Sigmoid colon (tissue), 7 donors: ENCODE results near the gene IL6ST. TPM values are rescaled to one million over a fixed set of nuclear protein-coding genes. Genes with fewer than 3 reads are reported as not detected.
A peak's percentile ranks its signal among the peaks of the same experiment; 100 is the strongest.

Experiments
- DNase-seq: peaks from one replicate; pipeline ENCODE4 v3.0.0-alpha.2; 2019
- H3K27ac ChIP-seq, 4 donors: fragments of 200-600 bp; sonication (generic); one replicate each; pipeline ENCODE4 v1.5.1; 2016 to 2019; ENCODE audit warnings: mild to moderate bottlenecking in 1 of 4
- H3K27me3 ChIP-seq, 3 donors: fragments of 200-600 bp; sonication (generic); one replicate each; pipeline ENCODE4 v1.5.1; 2019; ENCODE audit warnings: mild to moderate bottlenecking in 1 of 3
- H3K36me3 ChIP-seq, 4 donors: fragments of 200-600 bp; sonication (generic); one replicate each; pipeline ENCODE4 v1.5.1; 2016 to 2019
- H3K4me1 ChIP-seq, 4 donors: fragments of 200-600 bp; sonication (generic); one replicate each; pipeline ENCODE4 v1.5.1; 2017 to 2019
- H3K4me3 ChIP-seq, 4 donors: fragments of 200-600 bp; sonication (generic); one replicate each; pipeline ENCODE4 v1.5.1; 2017 to 2019; ENCODE audit warnings: mild to moderate bottlenecking in 2 of 4, moderate library complexity in 1 of 4
- H3K9me3 ChIP-seq, 4 donors: fragments of 200-600 bp in 3 of 4; sonication (generic) in 3 of 4; one replicate each; pipeline versions ENCODE4 v1.5.1 to v1.6.1; 2013 to 2019
- EP300 ChIP-seq, 4 donors: sonication (generic); formaldehyde crosslinking; IDR thresholded peaks; one replicate each; pipeline ENCODE4 v1.6.1; 2017; ENCODE audit warnings: antibody characterized with exemption in 4 of 4
- POLR2A ChIP-seq, 2 donors: fragments of 450-650 bp; IDR thresholded peaks; one replicate each; pipeline ENCODE4 v1.6.1; 2016; ENCODE audit warnings: antibody characterized with exemption in 2 of 2, mild to moderate bottlenecking in 2 of 2, moderate library complexity in 2 of 2
- POLR2AphosphoS5 ChIP-seq, 4 donors: sonication (generic); formaldehyde crosslinking; IDR thresholded peaks; one replicate each; pipeline ENCODE4 v1.6.1; 2017; ENCODE audit warnings: antibody characterized with exemption in 4 of 4
- WGBS, 2 donors: extraction: QIAGEN DNeasy Blood & Tissue Kit; methylation state at CpG; one replicate each; pipeline ENCODE4 v1.1.7; 2013; 5-methylcytosine and 5-hydroxymethylcytosine counted together
- intact Hi-C: fragments of 100-400 bp; cut with DNase I; formaldehyde crosslinking; loops from one replicate; pipeline ENCODE4 v1.15.1; 2023
- polyA plus RNA-seq, 3 donors: library from polyadenylated mRNA; stranded (reverse); fragments of 200-250 nt; gene quantifications; one replicate each; pipeline ENCODE4 v1.2.3, GENCODE V29; 2013
- total RNA-seq, 4 donors: library from RNA; depleted of rRNA; stranded (reverse); fragments of >200 nt; gene quantifications; one replicate each; pipeline ENCODE4 v1.1.0, GENCODE V29; 2016
- TF ChIP-seq, protein P1 (sequence below), 4 experiments: fragments of 450-650 bp in 3 of 4; fragments of 200-600 bp in 1 of 4; IDR thresholded peaks; one replicate each; pipeline ENCODE4 v1.5.1; 2016 to 2019; ENCODE audit warnings: antibody characterized with exemption in 4 of 4, mild to moderate bottlenecking in 3 of 4, moderate library complexity in 2 of 4
- donor health status: healthy with polysubstance abuse.
- donor health status: Bipolar disorder and iron deficiency.
- donor health status: healthy.

Gene IL6ST
- total and polyA plus RNA-seq, 7 donors: 7.4 to 373 (median 206) TPM

DNA sequence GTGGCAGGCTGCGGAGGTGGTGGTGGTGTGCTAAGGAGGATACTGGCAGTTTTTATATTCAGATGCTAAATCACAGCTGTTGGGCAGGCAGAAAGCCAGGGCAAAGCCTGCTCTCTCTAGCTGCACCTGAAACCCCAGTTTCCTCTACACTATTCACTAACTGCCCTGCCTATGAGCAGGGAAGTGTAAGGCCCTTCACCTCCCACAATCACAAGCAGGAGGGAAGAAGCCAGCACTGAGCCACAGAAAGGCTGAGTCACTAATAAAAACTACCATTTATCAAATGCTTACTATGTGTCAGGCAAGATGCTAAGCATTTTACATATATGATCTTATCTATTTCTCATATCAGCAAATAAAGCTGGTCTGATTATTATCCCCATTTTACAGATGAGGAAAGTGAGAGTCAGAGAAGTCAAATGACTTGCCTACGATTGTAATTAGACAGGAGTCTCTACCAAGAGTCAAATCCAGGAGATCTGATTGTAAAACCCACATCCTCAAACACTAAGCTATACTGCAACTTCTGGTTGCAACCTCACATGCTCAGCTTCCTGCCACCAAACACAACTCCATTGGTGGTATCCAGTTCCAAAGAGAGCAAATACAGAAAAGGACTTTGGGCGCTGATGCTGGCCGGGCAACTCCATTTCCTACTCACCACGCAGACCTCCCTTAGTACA, 17.7 kb upstream of the IL6ST start:
- no peak for TF ChIP-seq POLR2AphosphoS5 (IDR thresholded peaks at IDR 0.05)
- no peak for TF ChIP-seq EP300 (IDR thresholded peaks at IDR 0.05)
- no peak for TF ChIP-seq POLR2A (IDR thresholded peaks at IDR 0.05)
- TF ChIP-seq, protein P1, sequence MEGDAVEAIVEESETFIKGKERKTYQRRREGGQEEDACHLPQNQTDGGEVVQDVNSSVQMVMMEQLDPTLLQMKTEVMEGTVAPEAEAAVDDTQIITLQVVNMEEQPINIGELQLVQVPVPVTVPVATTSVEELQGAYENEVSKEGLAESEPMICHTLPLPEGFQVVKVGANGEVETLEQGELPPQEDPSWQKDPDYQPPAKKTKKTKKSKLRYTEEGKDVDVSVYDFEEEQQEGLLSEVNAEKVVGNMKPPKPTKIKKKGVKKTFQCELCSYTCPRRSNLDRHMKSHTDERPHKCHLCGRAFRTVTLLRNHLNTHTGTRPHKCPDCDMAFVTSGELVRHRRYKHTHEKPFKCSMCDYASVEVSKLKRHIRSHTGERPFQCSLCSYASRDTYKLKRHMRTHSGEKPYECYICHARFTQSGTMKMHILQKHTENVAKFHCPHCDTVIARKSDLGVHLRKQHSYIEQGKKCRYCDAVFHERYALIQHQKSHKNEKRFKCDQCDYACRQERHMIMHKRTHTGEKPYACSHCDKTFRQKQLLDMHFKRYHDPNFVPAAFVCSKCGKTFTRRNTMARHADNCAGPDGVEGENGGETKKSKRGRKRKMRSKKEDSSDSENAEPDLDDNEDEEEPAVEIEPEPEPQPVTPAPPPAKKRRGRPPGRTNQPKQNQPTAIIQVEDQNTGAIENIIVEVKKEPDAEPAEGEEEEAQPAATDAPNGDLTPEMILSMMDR (IDR thresholded peaks at IDR 0.05): no peak
- Histone ChIP-seq H3K4me1 (peaks cover 0 to 6% (median 0%) of the 10 kb centered on the region in 4 donors), H3K9me3 (no peaks in the 10 kb centered on the region), H3K27me3 (no peaks in the 10 kb centered on the region), H3K4me3 (no peak overlapping the region), H3K27ac (peak overlapping the region in 1 of 4 donors; percentile 8), H3K36me3 (no peaks in the 10 kb centered on the region)
- intact Hi-C loops: no loop called here
- no peak for DNase-seq
- 63 to 72% methylated on average over 5 of the region's 5 CpGs for WGBS, 2 donors

DNA sequence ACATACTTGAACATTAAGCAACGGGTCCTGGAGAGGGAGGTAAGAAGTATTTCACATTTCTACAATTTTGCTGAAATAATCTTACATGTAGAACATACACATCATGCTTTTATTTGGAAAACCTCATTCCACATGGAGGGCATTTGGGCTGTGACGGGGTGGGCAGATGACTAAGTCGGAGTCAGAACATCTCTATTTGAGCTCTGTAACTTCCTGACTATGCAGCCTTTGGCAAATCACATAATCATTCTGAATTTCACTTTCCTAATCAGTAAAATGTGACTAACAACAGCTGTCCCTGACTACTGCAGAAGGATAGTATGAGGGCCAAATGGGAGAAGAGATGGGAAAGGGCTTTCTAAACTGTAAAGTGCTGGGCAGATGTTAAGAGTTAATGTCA, 17.1 kb upstream of the IL6ST start:
- Histone ChIP-seq H3K27ac (peak overlapping the region in 3 of 4 donors; percentile 4 to 14 (median 8)), H3K4me3 (no peak overlapping the region)

DNA sequence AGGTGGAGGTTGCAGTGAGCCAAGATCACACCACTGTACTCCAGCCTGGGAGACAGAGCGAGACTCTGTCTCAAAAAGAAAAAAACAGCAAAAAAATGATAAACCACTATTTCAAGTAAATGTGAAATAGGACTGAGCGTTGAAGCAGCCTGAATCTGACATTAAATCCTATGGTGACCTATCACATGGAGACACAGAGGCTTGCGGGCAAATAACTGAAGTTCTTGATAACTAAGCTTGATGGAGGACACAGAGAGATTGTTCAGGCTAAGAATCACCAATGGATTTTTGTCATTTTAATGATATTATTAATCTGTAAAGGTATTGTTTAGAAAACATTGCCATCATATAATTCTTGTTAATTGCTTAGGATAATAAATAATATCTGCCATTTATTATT, 15.7 kb upstream of the IL6ST start:
- intact Hi-C loops: no loop called here
- Histone ChIP-seq H3K27ac (no peak overlapping the region), H3K36me3 (no peaks in the 10 kb centered on the region), H3K4me1 (peaks cover 0 to 6% (median 0%) of the 10 kb centered on the region in 4 donors), H3K27me3 (no peaks in the 10 kb centered on the region), H3K9me3 (no peaks in the 10 kb centered on the region), H3K4me3 (no peak overlapping the region)
- TF ChIP-seq, protein P1 (IDR thresholded peaks at IDR 0.05): no peak
- TF ChIP-seq POLR2AphosphoS5 (IDR thresholded peaks at IDR 0.05) (no peak), EP300 (IDR thresholded peaks at IDR 0.05) (no peak), POLR2A (IDR thresholded peaks at IDR 0.05) (no peak)
- DNase-seq: no peak
- 94 to 97% methylated on average over 3 of the region's 3 CpGs for WGBS, 2 donors

More for the DNA sequence above, 17.1 kb upstream of the IL6ST start:
- Histone ChIP-seq H3K4me1 (peaks cover 0 to 6% (median 0%) of the 10 kb centered on the region in 4 donors), H3K27me3 (no peaks in the 10 kb centered on the region), H3K9me3 (no peaks in the 10 kb centered on the region), H3K36me3 (no peaks in the 10 kb centered on the region)
- TF ChIP-seq, protein P1 (IDR thresholded peaks at IDR 0.05): no peak
- TF ChIP-seq POLR2AphosphoS5 (IDR thresholded peaks at IDR 0.05): peak in 1 of 4 donors; percentile 6
- intact Hi-C loops: no loop called here
- 64 to 84% methylated on average over 3 of the region's 3 CpGs for WGBS, 2 donors
- DNase-seq: no peak

DNA sequence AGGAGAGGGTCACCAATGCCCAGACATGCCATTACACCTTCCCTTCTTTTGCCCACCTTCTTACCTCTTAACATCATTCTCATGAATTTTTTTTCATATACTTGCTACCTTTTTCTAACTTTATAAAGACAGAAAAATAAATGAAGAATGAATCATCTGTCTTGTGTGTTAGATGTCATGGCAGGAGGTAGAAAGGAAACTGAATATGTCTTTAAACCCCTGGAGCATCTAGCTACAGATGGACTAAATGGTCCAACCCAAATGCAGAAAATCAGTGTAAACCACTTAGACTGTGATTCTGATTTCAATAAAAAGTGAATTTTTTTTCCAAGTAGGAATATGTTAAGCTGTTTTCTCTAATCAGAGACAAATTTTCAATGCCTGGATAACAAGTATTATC, 11.8 kb upstream of the IL6ST start:
- H3K27ac ChIP-seq: no peak overlapping the region
- no peak for DNase-seq
- H3K27me3 ChIP-seq: no peaks in the 10 kb centered on the region
- TF ChIP-seq, protein P1 (IDR thresholded peaks at IDR 0.05): no peak
- TF ChIP-seq POLR2AphosphoS5 (IDR thresholded peaks at IDR 0.05): no peak
- TF ChIP-seq EP300 (IDR thresholded peaks at IDR 0.05): no peak
- no peak for TF ChIP-seq POLR2A (IDR thresholded peaks at IDR 0.05)
- peaks cover 0 to 6% (median 3%) of the 10 kb centered on the region in 4 donors for H3K4me1 ChIP-seq
- H3K36me3 ChIP-seq: no peaks in the 10 kb centered on the region
- intact Hi-C loops: no loop called here
- peaks cover 0 to 3% (median under 1%) of the 10 kb centered on the region in 4 donors for H3K9me3 ChIP-seq
- H3K4me3 ChIP-seq: no peak overlapping the region

DNA sequence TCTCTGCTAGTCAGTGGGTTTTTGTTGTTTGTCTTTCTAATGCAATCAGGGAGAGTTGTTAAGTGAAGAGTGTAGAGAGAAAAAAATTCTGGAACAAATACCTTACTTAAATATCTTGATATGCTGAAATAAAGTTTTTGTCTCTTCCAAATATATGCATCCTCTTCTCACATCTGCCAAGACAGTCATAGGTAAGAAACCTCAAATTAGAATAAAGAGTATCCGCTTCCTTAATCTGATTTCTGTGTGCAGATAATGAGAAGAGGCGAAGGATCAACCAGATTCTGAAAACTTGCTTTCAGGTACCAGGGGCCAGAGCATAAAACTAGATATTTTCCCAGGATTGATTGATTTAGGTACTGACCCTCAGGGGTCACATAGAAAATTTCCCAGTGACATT, 11.3 kb upstream of the IL6ST start:
- no peak overlapping the region for H3K27ac ChIP-seq
- H3K36me3 ChIP-seq: no peaks in the 10 kb centered on the region
- intact Hi-C loops: no loop called here
- H3K27me3 ChIP-seq: no peaks in the 10 kb centered on the region
- TF ChIP-seq POLR2A (IDR thresholded peaks at IDR 0.05) (no peak), EP300 (IDR thresholded peaks at IDR 0.05) (no peak), POLR2AphosphoS5 (IDR thresholded peaks at IDR 0.05) (no peak)
- TF ChIP-seq, protein P1 (IDR thresholded peaks at IDR 0.05): no peak
- H3K4me1 ChIP-seq: peaks cover 0 to 6% (median under 1%) of the 10 kb centered on the region in 4 donors
- no peak for DNase-seq
- H3K9me3 ChIP-seq: peaks cover 0 to 3% (median under 1%) of the 10 kb centered on the region in 4 donors
- 80 to 91% methylated on average over 2 of the region's 2 CpGs for whole genome bisulfite sequencing, 2 donors
- H3K4me3 ChIP-seq: no peak overlapping the region
